Umbilical cord (tissue), 2 donors: ENCODE data around the gene PPP2R1B. TPM values are rescaled to one million over a fixed set of nuclear protein-coding genes. Genes with fewer than 3 reads are reported as not detected.
"Not testable (repeated sequence)": the region's sequence is repeated elsewhere in the genome, so short reads cannot be mapped to it uniquely, and the experiment has no call there.

ENCODE experiments used
- DNase-seq: peaks from one replicate; pipeline ENCODE4 v3.0.0-alpha.2; 2015; ENCODE audit warnings: low spot score
- total RNA-seq: library from RNA; depleted of rRNA; stranded (reverse); fragments of >200 nt; gene quantifications from one replicate; pipeline ENCODE4 v1.2.3, GENCODE V29; 2014; ENCODE audit warnings: low replicate concordance; ENCODE audit not compliant: insufficient read depth

PPP2R1B gene
- total RNA-seq, 1 donor from 2014 or later: 19.7 TPM

GRCh38 chr11:111726301-111726713 is 39.9 kb downstream of the PPP2R1B start:
- DNase-seq: no peak

GRCh38 chr11:111725621-111726020 is 40.6 kb downstream of the PPP2R1B start:
- no peak for DNase-seq

- DNase-seq: no peak
Observed at GRCh38 chr11:111724615-111725129, 41.5 kb downstream of the PPP2R1B start.

- DNase-seq: no peak
Observed at GRCh38 chr11:111723595-111723994, 42.6 kb downstream of the PPP2R1B start.

- no peak for DNase-seq
Observed at GRCh38 chr11:111722501-111722900, 43.7 kb downstream of the PPP2R1B start.

DNA sequence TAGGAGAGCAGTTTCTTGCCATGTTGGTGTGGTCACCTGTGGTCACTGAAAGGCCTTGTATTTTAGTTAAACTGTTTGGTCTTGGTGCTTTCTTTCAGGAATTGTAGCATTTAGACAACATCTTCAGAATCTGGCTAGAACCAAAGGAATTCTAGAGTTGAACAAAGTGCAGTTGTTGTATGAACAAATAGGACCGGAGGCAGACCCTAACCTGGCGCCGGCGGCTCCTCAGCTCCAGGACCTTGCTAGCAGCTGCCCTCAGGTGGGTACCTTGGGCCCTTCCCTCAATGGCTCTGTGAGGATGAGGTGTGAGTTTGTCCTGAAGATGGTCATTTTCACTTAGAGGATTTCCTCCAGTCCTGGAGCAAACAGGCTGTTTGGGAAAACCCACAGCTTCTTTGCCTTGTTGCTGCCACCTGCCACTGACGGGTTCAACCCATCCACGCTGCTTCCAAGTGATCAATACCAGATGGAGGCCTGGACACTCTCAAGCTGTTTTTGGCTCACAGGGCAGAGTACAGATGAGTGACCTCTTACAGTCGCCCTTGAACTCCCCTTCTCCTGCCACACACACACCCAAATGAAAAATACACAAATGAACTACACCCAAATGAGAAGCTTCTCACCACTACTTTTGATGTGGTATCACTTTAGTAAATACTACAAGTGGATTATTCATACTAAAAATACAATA is 45.2 kb downstream of the PPP2R1B start:
- DNase-seq: no peak

DNA sequence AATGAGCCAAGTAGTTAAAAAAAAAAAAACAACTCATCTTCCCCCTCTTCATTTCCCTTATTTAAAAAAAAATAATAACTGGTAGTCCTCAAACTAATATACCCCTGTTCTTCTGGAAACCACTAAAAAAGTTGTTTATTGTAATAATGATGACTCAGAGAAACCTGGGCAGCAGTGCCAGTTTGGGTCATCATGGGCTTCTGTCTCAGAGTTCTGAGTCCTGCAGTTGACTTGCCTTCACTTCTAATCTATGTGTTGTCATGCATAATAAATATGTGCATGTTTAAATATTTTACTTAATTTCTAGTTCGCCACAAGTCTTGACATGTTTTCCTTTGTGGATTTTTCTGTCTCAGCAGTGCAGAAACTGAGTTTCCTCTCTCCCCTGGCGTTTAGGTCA is 46.8 kb downstream of the PPP2R1B start:
- no peak for DNase-seq

DNA sequence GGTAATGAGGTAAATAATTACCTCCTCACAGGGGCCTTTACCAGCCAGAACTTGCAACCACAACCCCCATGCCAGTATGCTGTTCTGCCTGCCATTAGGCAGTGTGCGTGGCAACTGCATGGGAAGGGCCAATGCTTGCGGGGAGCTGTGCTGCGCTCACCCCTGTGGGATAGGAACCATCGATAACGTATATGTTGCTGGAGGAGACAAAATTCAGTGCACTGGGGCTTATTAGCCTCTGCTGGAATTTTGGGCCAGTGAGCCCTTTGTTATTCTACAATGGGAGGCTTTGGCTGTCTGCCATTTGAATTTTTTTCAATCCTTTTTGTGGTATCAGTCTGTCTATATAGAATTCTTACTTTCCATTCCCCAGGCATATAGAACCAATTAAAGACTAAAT is 47.3 kb downstream of the PPP2R1B start:
- DNase-seq: no peak

GRCh38 chr11:111718436-111718835 is 47.8 kb downstream of the PPP2R1B start:
- DNase-seq: no peak

GRCh38 chr11:111717660-111718059 is 48.5 kb downstream of the PPP2R1B start:
- DNase-seq: not testable (repeated sequence)

DNA sequence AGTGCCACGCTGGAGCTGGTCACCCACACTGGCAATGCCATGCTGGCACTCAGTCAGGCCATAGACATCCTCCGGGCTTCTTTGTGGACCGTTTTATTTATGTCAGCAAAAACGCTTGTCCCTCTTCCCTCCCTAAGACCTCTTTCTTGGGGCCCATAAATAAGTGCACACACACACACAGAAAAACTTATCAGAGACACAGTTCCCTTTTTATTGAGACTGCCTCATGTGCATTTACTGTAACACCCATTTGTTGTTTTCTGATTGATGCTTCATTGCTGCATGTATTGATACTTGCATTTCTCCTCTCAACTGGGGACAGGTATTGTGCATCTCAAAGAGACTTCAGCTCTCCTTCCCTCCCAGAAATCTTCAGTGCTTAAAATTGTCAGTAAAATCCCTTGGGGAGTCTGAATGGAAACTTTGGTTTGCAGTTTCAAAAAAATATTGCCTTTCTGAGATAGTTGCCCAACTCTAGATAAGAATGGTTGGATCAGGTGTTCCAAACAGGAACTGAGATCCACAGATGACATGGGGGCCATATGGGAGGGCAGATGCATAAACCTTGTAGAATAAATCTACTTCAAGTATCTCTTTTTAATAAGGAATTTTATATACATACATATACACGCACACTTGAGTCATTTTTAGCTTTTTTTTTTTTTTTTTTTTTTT is 50.9 kb downstream of the PPP2R1B start:
- DNase-seq: no peak

- no peak for DNase-seq
Observed at GRCh38 chr11:111714522-111714921, 51.7 kb downstream of the PPP2R1B start.

DNA sequence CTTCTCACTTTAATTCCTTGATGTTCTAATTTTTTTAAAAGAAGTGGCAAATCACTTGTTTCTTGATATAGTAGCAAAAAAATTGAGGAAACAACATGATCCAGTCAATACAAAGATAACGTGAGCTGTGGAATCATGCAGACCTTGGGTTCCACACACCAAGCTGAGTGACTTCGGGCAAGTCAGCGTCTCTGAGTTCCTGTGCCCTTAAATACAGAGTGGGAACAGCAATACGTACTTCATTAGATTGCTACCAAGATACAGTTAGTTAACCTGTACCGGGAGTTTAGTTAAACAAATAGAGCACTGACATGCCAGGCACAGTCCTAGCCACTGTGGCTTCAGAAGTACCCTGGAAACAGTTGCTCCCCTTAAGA is 58.5 kb downstream of the PPP2R1B start:
- no peak for DNase-seq

DNA sequence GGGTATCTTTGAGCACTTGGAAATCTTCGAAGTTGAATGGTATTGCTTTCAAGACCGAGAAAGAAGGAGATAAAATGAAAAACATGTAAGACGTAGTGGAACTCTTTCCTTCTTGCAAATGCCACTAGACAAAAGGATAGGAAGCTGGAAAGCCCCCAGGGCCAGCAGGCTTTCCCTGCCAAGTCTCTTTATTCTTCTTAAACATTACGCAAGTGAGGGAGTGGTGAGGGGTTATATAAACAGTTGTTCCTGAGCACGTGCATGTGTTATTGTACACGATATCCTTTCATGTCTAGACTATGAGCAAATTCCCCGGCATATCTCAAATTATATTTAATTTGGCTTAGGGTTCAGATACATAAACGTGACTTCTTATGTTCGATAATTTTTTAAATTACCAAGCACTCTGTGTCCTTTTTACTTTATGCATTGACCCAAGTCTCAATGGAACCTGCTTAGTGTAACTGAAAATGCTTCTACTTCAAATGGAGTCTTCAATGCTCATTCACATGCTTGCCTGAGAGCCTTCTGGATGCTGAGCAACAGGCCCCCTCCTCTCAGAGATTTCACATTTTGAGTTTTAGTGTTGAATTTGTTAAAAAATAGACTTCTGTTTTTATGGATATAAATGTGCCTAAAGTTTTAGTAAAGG is 59.0 kb downstream of the PPP2R1B start:
- DNase-seq: peak; percentile 27

- no peak for DNase-seq
Observed at GRCh38 chr11:111703576-111703975, 62.6 kb downstream of the PPP2R1B start.

- DNase-seq: no peak
Observed at GRCh38 chr11:111702623-111703022, 63.6 kb downstream of the PPP2R1B start.

- DNase-seq: no peak
Observed at GRCh38 chr11:111700162-111700561, 66.0 kb downstream of the PPP2R1B start.

DNA sequence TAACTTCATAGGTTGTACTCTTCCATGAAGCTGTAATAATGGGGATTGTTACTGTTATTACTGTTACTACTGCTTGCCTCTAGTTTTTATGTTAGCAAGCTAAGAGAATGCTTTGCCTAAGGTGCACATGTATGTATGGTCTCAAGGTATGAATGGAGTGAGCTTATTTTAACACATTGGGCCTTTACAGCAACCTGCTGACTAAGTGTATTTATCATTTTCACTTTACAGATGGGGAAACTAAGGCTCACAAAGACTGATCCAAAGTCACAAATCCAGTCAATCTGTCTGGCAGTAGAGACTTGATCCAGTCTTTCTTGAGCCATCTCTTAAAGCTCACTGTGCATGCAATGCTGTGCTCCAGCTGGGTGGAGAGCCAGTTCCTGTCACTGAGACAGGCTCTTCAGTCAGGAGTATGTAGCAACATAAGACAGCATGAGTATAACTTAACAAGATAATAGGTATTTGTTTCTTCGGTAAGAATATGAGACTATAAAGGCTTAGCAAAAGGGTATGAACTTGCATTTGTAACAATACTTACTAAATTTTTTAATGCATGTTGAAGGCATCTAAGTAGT is 66.5 kb downstream of the PPP2R1B start:
- no peak for DNase-seq

GRCh38 chr11:111698852-111699559 is 67.2 kb downstream of the PPP2R1B start:
- DNase-seq: no peak

DNA sequence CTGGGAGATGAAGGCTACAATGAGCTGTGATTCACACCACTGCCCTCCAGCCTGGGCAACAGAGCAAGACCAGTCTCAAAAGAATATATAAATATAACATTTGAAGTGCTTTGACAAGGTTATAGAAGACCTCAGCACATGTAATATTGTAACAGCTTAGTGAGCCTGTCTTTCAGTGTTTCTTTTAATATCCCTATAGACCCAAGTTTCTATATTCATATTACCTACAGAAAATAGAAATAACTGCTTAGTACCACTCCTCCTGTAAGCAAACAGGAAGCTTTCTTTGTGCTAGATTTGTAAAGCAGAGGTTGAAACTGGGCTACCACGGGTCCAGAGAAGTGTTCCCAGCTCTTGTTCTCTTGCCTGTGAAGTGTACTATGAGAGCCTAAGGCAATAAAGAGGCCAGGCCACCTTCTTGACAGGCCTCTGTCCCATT is 68.2 kb downstream of the PPP2R1B start:
- no peak for DNase-seq

- no peak for DNase-seq
Observed at GRCh38 chr11:111696556-111696955, 69.6 kb downstream of the PPP2R1B start.

DNA sequence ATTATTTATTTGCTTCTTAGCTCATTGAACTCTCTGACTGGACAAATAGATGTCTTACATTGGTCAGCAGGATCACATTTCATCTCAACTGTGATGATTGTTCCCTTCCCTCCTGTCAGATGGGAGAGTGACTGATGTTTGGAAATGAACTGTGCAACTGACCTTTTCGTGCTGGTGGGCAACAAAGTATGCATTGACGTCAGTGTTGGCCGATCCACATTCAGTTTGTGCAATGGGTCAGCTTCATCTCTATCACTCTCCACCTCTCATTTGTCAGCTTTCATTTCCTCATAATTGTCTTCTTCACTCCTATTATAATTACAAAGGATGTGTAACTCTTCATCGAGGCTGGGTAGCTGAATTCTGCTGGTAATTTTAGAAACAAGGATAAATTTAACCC is 71.3 kb downstream of the PPP2R1B start:
- DNase-seq: no peak
